H1 (cell line): ENCODE results near the gene IRF4. TPM values are rescaled to one million over a fixed set of nuclear protein-coding genes. Genes with fewer than 3 reads are reported as not detected.

Experiments
- CTCF ChIA-PET: fragments of 300-600 bp; sonication (Branson Sonifier 250); formaldehyde crosslinking; loops from one replicate; lab custom pipeline; 2021; ENCODE audit not compliant: partially characterized antibody; lab: Charles Lee
- POLR2A ChIA-PET: fragments of 300-600 bp; sonication (Branson Sonifier 250); formaldehyde crosslinking; loops from one replicate; lab custom pipeline; 2021; ENCODE audit warnings: inconsistent platforms; ENCODE audit not compliant: partially characterized antibody; lab: Charles Lee
- DNase-seq, 2 experiments: peaks; one replicate each; pipeline versions ENCODE4 v3.0.0 to v3.0.0-alpha.2; 2010 to 2022; ENCODE audit warnings: low spot score in 2 of 2, low read depth in 1 of 2, mixed read lengths in 1 of 2
- FAIRE-seq: peaks from 2 replicates; lab custom pipeline; 2011; peaks lifted over from hg19 to GRCh38; lab: Jason Lieb, UNC
- H2AFZ ChIP-seq: 2 replicates; pipeline ENCODE4 v1.8.1; 2012; ENCODE audit warnings: low read length, inconsistent platforms
- H2AK5ac ChIP-seq: 2 replicates; pipeline ENCODE4 v1.6.1; 2013; ENCODE audit warnings: low read depth, low read length
- H2BK120ac ChIP-seq: replicated peaks from 2 replicates; pipeline ENCODE3; 2013; ENCODE audit warnings: low read depth, low read length, inconsistent platforms
- H2BK12ac ChIP-seq: 2 replicates; pipeline ENCODE4 v1.6.1; 2013; ENCODE audit warnings: low read depth, low read length
- H2BK15ac ChIP-seq: 2 replicates; pipeline ENCODE4 v1.6.1; 2013; ENCODE audit warnings: low read length
- H2BK20ac ChIP-seq: 2 replicates; pipeline ENCODE4 v1.6.1; 2013; ENCODE audit warnings: low read length
- H2BK5ac ChIP-seq: 2 replicates; pipeline ENCODE4 v1.6.1; 2013; ENCODE audit warnings: low read depth, low read length
- H3K14ac ChIP-seq: 2 replicates; pipeline ENCODE4 v1.6.1; 2013; ENCODE audit warnings: inconsistent platforms; ENCODE audit not compliant: insufficient read length
- H3K18ac ChIP-seq: 2 replicates; pipeline ENCODE4 v1.6.1; 2013; ENCODE audit warnings: low read length; ENCODE audit errors: extremely low read depth
- H3K23ac ChIP-seq: 2 replicates; pipeline ENCODE4 v1.6.1; 2013; ENCODE audit warnings: inconsistent platforms; ENCODE audit not compliant: insufficient read length
- H3K23me2 ChIP-seq: 2 replicates; pipeline ENCODE4 v1.6.1; 2013; ENCODE audit warnings: low read depth, low read length
- H3K27ac ChIP-seq: 2 replicates; pipeline ENCODE4 v1.6.1; 2011; ENCODE audit warnings: low read depth, low read length, inconsistent platforms
- H3K27me3 ChIP-seq, 4 experiments: replicated peaks in 1 of 4; 1 replicate in 1 of 4; 2 replicates in 3 of 4; pipeline versions ENCODE4 v1.6.1 to v1.8.1; 2011 to 2013; ENCODE audit warnings: low read length in 3 of 4, mild to moderate bottlenecking in 3 of 4, inconsistent platforms in 2 of 4, mixed read lengths in 2 of 4, moderate library complexity in 1 of 4; ENCODE audit not compliant: control insufficient read depth in 3 of 4, insufficient read depth in 3 of 4; ENCODE audit errors: extremely low read depth in 1 of 4
- H3K36me3 ChIP-seq, 4 experiments: 2 replicates each; pipeline versions ENCODE4 v1.6.1 to v1.8.1; 2011 to 2013; ENCODE audit warnings: mild to moderate bottlenecking in 4 of 4, low read length in 3 of 4, moderate library complexity in 2 of 4, control low read depth in 1 of 4, inconsistent platforms in 1 of 4; ENCODE audit not compliant: insufficient read depth in 4 of 4, control insufficient read depth in 2 of 4
- H3K4ac ChIP-seq: replicated peaks from 2 replicates; pipeline ENCODE3; 2013; ENCODE audit warnings: low read length, low read depth, mixed read lengths, inconsistent platforms; ENCODE audit not compliant: insufficient read length
- H3K4me1 ChIP-seq, 4 experiments: replicated peaks in 1 of 4; 1 replicate in 1 of 4; 2 replicates in 3 of 4; pipeline versions ENCODE4 v1.6.1 to v1.8.1; 2011 to 2013; ENCODE audit warnings: low read length in 3 of 4, inconsistent platforms in 2 of 4, mixed read lengths in 1 of 4; ENCODE audit not compliant: insufficient read depth in 4 of 4, control insufficient read depth in 3 of 4
- H3K4me2 ChIP-seq, 2 experiments: 2 replicates each; pipeline versions ENCODE4 v1.6.1 to v1.8.1; 2011 to 2013; ENCODE audit warnings: low read depth in 2 of 2, low read length in 2 of 2, control low read depth in 1 of 2, inconsistent platforms in 1 of 2, mild to moderate bottlenecking in 1 of 2; ENCODE audit not compliant: insufficient read depth in 1 of 2
- H3K4me3 ChIP-seq, 4 experiments: fragments of 200-600, 300-600 bp in 1 of 4; sonication (generic), shearing (Covaris generic), sonication (Bioruptor Twin) in 1 of 4; 2 replicates each; pipeline versions ENCODE4 v1.5.1 to v1.8.1; 2011 to 2016; ENCODE audit warnings: low read length in 4 of 4, low read depth in 3 of 4, control low read depth in 2 of 4, inconsistent platforms in 2 of 4, mild to moderate bottlenecking in 2 of 4, mixed read lengths in 1 of 4, moderate library complexity in 1 of 4; ENCODE audit not compliant: insufficient read depth in 2 of 4; ENCODE audit errors: extremely low read depth in 1 of 4
- H3K56ac ChIP-seq: replicated peaks from 2 replicates; pipeline ENCODE3; 2013; ENCODE audit warnings: low read depth, mild to moderate bottlenecking, mixed read lengths, low read length, inconsistent platforms; ENCODE audit not compliant: insufficient read length
- H3K79me1 ChIP-seq: 2 replicates; pipeline ENCODE4 v1.6.1; 2013; ENCODE audit warnings: low read depth, low read length, control low read depth
- H3K79me2 ChIP-seq, 2 experiments: 2 replicates each; pipeline versions ENCODE4 v1.6.1 to v1.8.1; 2012 to 2013; ENCODE audit warnings: low read length in 2 of 2, mild to moderate bottlenecking in 2 of 2, inconsistent platforms in 1 of 2; ENCODE audit not compliant: insufficient read depth in 2 of 2, control insufficient read depth in 1 of 2
- H3K9ac ChIP-seq, 4 experiments: replicated peaks in 1 of 4; 1 replicate in 1 of 4; 2 replicates in 3 of 4; pipeline versions ENCODE4 v1.6.1 to v1.8.1; 2011 to 2013; ENCODE audit warnings: low read depth in 3 of 4, low read length in 3 of 4, control low read depth in 2 of 4, mild to moderate bottlenecking in 2 of 4, moderate library complexity in 2 of 4, inconsistent platforms in 1 of 4; ENCODE audit errors: extremely low read depth in 1 of 4
- H3K9me3 ChIP-seq, 2 experiments: 2 replicates each; pipeline versions ENCODE4 v1.6.1 to v1.8.1; 2012 to 2013; ENCODE audit warnings: mild to moderate bottlenecking in 2 of 2, moderate library complexity in 2 of 2, control low read depth in 1 of 2, inconsistent platforms in 1 of 2, low read depth in 1 of 2, low read length in 1 of 2, mixed read lengths in 1 of 2; ENCODE audit not compliant: insufficient read depth in 2 of 2
- H4K20me1 ChIP-seq, 2 experiments: replicated peaks in 1 of 2; 2 replicates each; pipeline versions ENCODE3 to v1.8.1; 2011 to 2013; ENCODE audit warnings: inconsistent platforms in 2 of 2, low read length in 2 of 2, mild to moderate bottlenecking in 1 of 2; ENCODE audit not compliant: insufficient read depth in 2 of 2, control insufficient read depth in 1 of 2
- H4K5ac ChIP-seq: 2 replicates; pipeline ENCODE4 v1.6.1; 2013; ENCODE audit warnings: low read length, low read depth, mixed read lengths, inconsistent platforms; ENCODE audit not compliant: insufficient read length
- H4K8ac ChIP-seq: 2 replicates; pipeline ENCODE4 v1.8.0; 2013; ENCODE audit warnings: mild to moderate bottlenecking, moderate library complexity, low read length, inconsistent platforms; ENCODE audit not compliant: insufficient read depth; ENCODE audit errors: extremely low read depth
- H4K91ac ChIP-seq: replicated peaks from 2 replicates; pipeline ENCODE3; 2013; ENCODE audit warnings: low read length, mixed read lengths, inconsistent platforms; ENCODE audit not compliant: insufficient read length
- BACH1 ChIP-seq: IDR thresholded peaks from 2 replicates; pipeline ENCODE4 v1.6.1; 2012; ENCODE audit warnings: low read length, improper control_type of control experiment
- CEBPB ChIP-seq: IDR thresholded peaks from 2 replicates; pipeline ENCODE4 v1.6.1; 2012; ENCODE audit warnings: low read depth, low read length
- CREB1 ChIP-seq: IDR thresholded peaks from 2 replicates; pipeline ENCODE4 v1.6.1; 2012; ENCODE audit warnings: inconsistent platforms
- EGR1 ChIP-seq: IDR thresholded peaks from 2 replicates; pipeline ENCODE4 v1.6.1; 2011; ENCODE audit warnings: low read depth, low read length, borderline replicate concordance
- GABPA ChIP-seq: IDR thresholded peaks from 2 replicates; pipeline ENCODE4 v1.6.1; 2011; ENCODE audit warnings: mild to moderate bottlenecking, low read length, moderate library complexity, borderline replicate concordance; ENCODE audit not compliant: insufficient read depth
- GTF2F1 ChIP-seq: IDR thresholded peaks from 2 replicates; pipeline ENCODE4 v1.6.1; 2012; ENCODE audit warnings: low read depth, low read length, improper control_type of control experiment, borderline replicate concordance
- KDM5A ChIP-seq: fragments of 200-600 bp; IDR thresholded peaks from 2 replicates; pipeline ENCODE4 v1.7.1; 2012; ENCODE audit warnings: mild to moderate bottlenecking, low read length, inconsistent platforms, mixed read lengths
- MAFK ChIP-seq: IDR thresholded peaks from 2 replicates; pipeline ENCODE4 v1.6.1; 2012; ENCODE audit warnings: low read depth, mild to moderate bottlenecking, improper control_type of control experiment, low read length
- RBBP5 ChIP-seq: IDR thresholded peaks from 2 replicates; pipeline ENCODE4 v1.7.1; 2012; ENCODE audit warnings: low read depth, mild to moderate bottlenecking, inconsistent platforms, low read length, moderate library complexity, borderline replicate concordance
- RNF2 ChIP-seq: fragments of 200-900, 300-1000 bp; sonication (generic); IDR thresholded peaks from 2 replicates; pipeline ENCODE4 v1.7.1; 2016; ENCODE audit warnings: borderline replicate concordance, low read depth, mild to moderate bottlenecking, antibody characterized with exemption, low read length; ENCODE audit not compliant: poor library complexity, severe bottlenecking; ENCODE audit errors: missing control alignments
- SIRT6 ChIP-seq: IDR thresholded peaks from one replicate; pipeline ENCODE4 v1.7.1; 2012; ENCODE audit warnings: low read length, inconsistent platforms
- TCF12 ChIP-seq: IDR thresholded peaks from 2 replicates; pipeline ENCODE4 v1.6.1; 2011; ENCODE audit warnings: low read depth, mild to moderate bottlenecking, low read length
- WGBS, 2 experiments: shearing (Covaris generic) in 1 of 2; methylation state at CpG; one replicate each; pipeline versions ENCODE4 v1.1.6 to v1.1.7; 2013 to 2015; ENCODE audit warnings: low lambda C conversion rate in 2 of 2, mixed read lengths in 2 of 2, inconsistent platforms in 1 of 2, low coverage in 1 of 2, missing lambda C conversion rate in 1 of 2; ENCODE audit not compliant: insufficient replicate concordance in 2 of 2, insufficient coverage in 1 of 2, insufficient read length in 1 of 2; ENCODE audit errors: extremely low coverage in 1 of 2, missing lambda C conversion rate in 1 of 2; 5-methylcytosine and 5-hydroxymethylcytosine counted together
- polyA plus RNA-seq, 7 experiments: library from polyadenylated mRNA; depleted of rRNA in 3 of 7; stranded (reverse) in 5 of 7; unstranded in 2 of 7; fragments of >200 nt in 5 of 7; fragments of 200-250 nt in 2 of 7; gene quantifications; 1 replicate in 5 of 7; 2 replicates in 1 of 7; 4 replicates in 1 of 7; pipeline versions ENCODE4 v1.2.1 to v1.2.3, GENCODE V29; 2011 to 2013; ENCODE audit warnings: missing spikeins in 2 of 7, mixed read lengths in 2 of 7
- total RNA-seq: library from RNA; stranded (reverse); fragmentation: NEBNext Ultra II Directional; extraction: Animal tissue kit (Norgen Biotek cat#: 25700); gene quantifications from 2 replicates; pipeline ENCODE4 v1.2.1, GENCODE V29; 2021
- TF ChIP-seq, protein P1 (sequence below): IDR thresholded peaks from 2 replicates; pipeline ENCODE4 v1.6.1; 2012; ENCODE audit warnings: inconsistent platforms

IRF4 gene
- total and polyA plus RNA-seq, 2 of the 8 experiments (the other 6 are each of a cell fraction or from before 2014, with no cell fraction given), result 0.77 to 2.1 TPM

DNA sequence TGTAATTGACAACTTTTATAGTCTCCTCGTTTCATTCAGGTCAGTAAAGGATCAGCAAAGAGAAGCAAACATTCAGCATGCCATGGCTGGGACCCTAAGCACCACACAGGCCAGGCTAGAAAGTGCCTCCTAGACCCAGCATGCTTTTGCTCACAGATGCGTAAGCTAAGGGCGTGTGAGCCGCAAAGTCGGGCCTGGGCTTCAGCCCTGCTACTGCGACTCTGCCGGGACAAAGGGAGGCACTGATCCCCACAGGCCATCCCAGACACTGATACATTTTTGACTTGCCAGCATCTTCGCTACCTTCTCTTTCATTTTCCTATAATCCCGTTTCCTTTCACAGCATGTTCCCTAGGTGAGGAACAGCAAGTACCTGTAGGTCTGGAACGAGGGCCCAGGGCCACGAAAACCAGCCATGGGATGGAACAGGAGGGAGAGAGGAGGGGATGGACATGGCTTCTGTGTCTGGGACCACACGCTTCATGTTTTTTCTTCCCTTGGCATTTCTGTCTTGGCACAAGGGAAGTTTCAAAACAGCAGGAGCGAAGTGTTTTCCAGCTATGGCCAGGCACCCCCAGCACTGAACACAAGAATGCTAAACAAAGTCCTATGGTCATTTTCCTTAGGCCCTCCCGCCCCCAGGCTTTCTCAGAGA lies 42.6 kb downstream of the IRF4 start:
- no peaks in the 10 kb centered on the region for H3K23me2 ChIP-seq
- no peak overlapping the region for H2BK20ac ChIP-seq
- no peak overlapping the region for H2AFZ ChIP-seq
- H3K9ac ChIP-seq, result no peak overlapping the region
- no peak overlapping the region for H4K5ac ChIP-seq
- H3K4me1 ChIP-seq, result no peaks in the 10 kb centered on the region
- H4K8ac ChIP-seq, result no peak overlapping the region
- H3K56ac ChIP-seq, result no peak overlapping the region
- no peak overlapping the region for H3K4me3 ChIP-seq
- H2BK5ac ChIP-seq, result no peak overlapping the region
- 89% methylated on average over 14 of the region's 14 CpGs; no CpG with 5 or more reads in 1 of the 2 experiments for WGBS, 2 experiments
- DNase-seq (no peak), FAIRE-seq (no peak)
- ChIA-PET CTCF (interaction anchor here (0.6 to 3.8 kb wide), 5 partner anchors 24 to 260 kb away, joined by 3 to 14 read pairs (median 3); no protein-coding TSS in a partner anchor), POLR2A (interaction anchor here (1.2 kb wide), 1 partner anchor 10 kb away, joined by 3 read pairs; no protein-coding TSS in a partner anchor)
- no peak overlapping the region for H3K27ac ChIP-seq
- H3K4me2 ChIP-seq, result no peak overlapping the region
- no peak overlapping the region for H2BK12ac ChIP-seq
- no peak overlapping the region for H3K14ac ChIP-seq
- no peaks in the 10 kb centered on the region for H4K20me1 ChIP-seq
- H2AK5ac ChIP-seq, result no peak overlapping the region
- H2BK120ac ChIP-seq, result no peak overlapping the region
- no peaks in the 10 kb centered on the region for H3K36me3 ChIP-seq
- H3K18ac ChIP-seq, result no peak overlapping the region
- H3K4ac ChIP-seq, result no peak overlapping the region
- no peak overlapping the region for H3K23ac ChIP-seq
- no peaks in the 10 kb centered on the region for H3K79me2 ChIP-seq
- no peaks in the 10 kb centered on the region for H3K27me3 ChIP-seq
- no peak overlapping the region for H2BK15ac ChIP-seq
- H4K91ac ChIP-seq, result no peak overlapping the region
- H3K79me1 ChIP-seq, result no peaks in the 10 kb centered on the region
- H3K9me3 ChIP-seq, result peaks cover 0 to 4% of the 10 kb centered on the region in 2 experiments; a peak in 1 of 4 replicates
- no peak for TF ChIP-seq MAFK
- TF ChIP-seq RBBP5, result no peak
- TF ChIP-seq KDM5A, result no peak
- TF ChIP-seq GABPA, result no peak
- TF ChIP-seq SIRT6, result no peak
- no peak for TF ChIP-seq GTF2F1
- TF ChIP-seq, protein P1, sequence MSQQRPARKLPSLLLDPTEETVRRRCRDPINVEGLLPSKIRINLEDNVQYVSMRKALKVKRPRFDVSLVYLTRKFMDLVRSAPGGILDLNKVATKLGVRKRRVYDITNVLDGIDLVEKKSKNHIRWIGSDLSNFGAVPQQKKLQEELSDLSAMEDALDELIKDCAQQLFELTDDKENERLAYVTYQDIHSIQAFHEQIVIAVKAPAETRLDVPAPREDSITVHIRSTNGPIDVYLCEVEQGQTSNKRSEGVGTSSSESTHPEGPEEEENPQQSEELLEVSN, result no peak
- no peak for TF ChIP-seq BACH1
- no peak for TF ChIP-seq TCF12
- no peak for TF ChIP-seq CREB1
- no peak for TF ChIP-seq CEBPB
- TF ChIP-seq EGR1, result no peak
- no peak for TF ChIP-seq RNF2
